HEK293T (cell line): ENCODE results near the gene SFMBT1.
"Not testable (repeated sequence)": the region's sequence is repeated elsewhere in the genome, so short reads cannot be mapped to it uniquely, and the experiment has no call there.

ENCODE experiments used
- BHLHE40 ChIP-seq: fragments of 450-650 bp; IDR thresholded peaks from 2 replicates; pipeline ENCODE4 v1.6.1; 2016; ENCODE audit warnings: mild to moderate bottlenecking, moderate library complexity, borderline replicate concordance
- CTBP1 ChIP-seq: fragments of 450-650 bp; IDR thresholded peaks from 2 replicates; pipeline ENCODE4 v1.6.1; 2016; ENCODE audit warnings: borderline replicate concordance
- FOXK2 ChIP-seq: fragments of 450-650 bp; IDR thresholded peaks from 2 replicates; pipeline ENCODE4 v1.6.1; 2016; ENCODE audit warnings: mild to moderate bottlenecking
- FOXM1 ChIP-seq: fragments of 450-650 bp; IDR thresholded peaks from 2 replicates; pipeline ENCODE4 v1.6.1; 2017; ENCODE audit warnings: mild to moderate bottlenecking, borderline replicate concordance
- HDGF ChIP-seq: fragments of 450-650 bp; IDR thresholded peaks from 2 replicates; pipeline ENCODE4 v1.6.1; 2017; ENCODE audit warnings: antibody characterized with exemption, borderline replicate concordance
- L3MBTL2 ChIP-seq: fragments of 450-650 bp; conservative IDR thresholded peaks from 2 replicates; pipeline ENCODE4 v1.6.1; 2016; ENCODE audit warnings: mild to moderate bottlenecking
- LEF1 ChIP-seq: fragments of 450-650 bp; IDR thresholded peaks from 2 replicates; pipeline ENCODE4 v1.6.1; 2017; ENCODE audit warnings: mild to moderate bottlenecking, borderline replicate concordance
- NFRKB ChIP-seq: fragments of 450-650 bp; IDR thresholded peaks from 2 replicates; pipeline ENCODE4 v1.6.1; 2016; ENCODE audit warnings: mild to moderate bottlenecking, moderate library complexity
- SP1 ChIP-seq: fragments of 450-650 bp; IDR thresholded peaks from 2 replicates; pipeline ENCODE4 v1.6.1; 2017

- TF ChIP-seq FOXM1, HDGF, SP1, L3MBTL2, CTBP1, FOXK2, NFRKB, LEF1, BHLHE40: not testable (repeated sequence)
Observed at GRCh38 chr3:53054233-53054632, 8.4 kb upstream of the SFMBT1 start.
